Mammary epithelial cell (primary cell): Measurements from ENCODE around the gene DVL2.

Experiments used
- CTCF ChIP-seq, 2 donors: IDR thresholded peaks in 1 of 2; conservative IDR thresholded peaks in 1 of 2; 2 replicates each; pipeline ENCODE4 v1.5.1; 2011 to 2012; ENCODE audit warnings: inconsistent platforms in 2 of 2, low read length in 2 of 2, mild to moderate bottlenecking in 2 of 2, control low read depth in 1 of 2, low read depth in 1 of 2; ENCODE audit not compliant: insufficient read depth in 1 of 2; ENCODE audit errors: extremely low read depth in 1 of 2
- EZH2 ChIP-seq: IDR thresholded peaks from 2 replicates; pipeline ENCODE4 v1.6.1; 2012; ENCODE audit warnings: low read length, inconsistent platforms, borderline replicate concordance

DNA sequence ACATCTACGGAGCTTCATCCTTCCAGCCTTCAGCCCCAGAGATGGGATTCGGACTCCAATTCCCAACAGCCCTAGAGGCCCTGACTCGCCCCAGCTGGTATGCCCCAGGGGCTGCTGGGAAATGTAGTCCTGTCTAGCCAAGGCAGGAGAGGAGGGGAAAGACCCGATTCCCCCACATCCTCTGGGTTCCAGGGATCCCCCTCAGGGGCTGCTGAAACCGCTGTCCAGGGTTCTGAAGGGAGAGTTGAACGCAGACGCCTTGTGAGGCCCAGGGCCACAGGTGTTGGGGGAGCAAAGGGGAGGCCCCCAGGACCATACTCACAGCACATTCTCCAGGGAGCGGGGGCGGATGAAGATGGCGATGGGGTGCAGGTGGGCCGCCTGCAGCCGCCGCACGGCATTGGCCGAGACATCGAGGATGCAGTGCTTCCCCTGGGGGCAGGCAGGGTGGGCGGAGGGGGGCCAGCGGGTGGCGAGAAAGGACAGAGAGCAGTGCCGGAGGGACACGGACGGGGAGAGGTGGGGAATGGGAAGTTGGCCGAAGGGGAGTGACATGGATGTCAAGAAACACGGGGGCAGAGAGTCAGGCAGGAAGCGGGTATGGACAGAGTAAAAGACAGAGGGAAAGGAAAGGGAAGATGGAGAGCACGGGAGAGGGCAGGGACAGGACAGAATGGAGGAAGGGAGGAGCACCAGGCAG is 42.6 kb downstream of the DVL2 start:
- TF ChIP-seq CTCF (conservative IDR thresholded peaks at IDR 0.05 in 1 of 2, IDR thresholded peaks at IDR 0.05 in 1 of 2; ENCODE audit: extremely low read depth in 1 of 2, insufficient read depth in 1 of 2, low read depth in 1 of 2, low read length in 2 of 2) (no peak), EZH2 (no peak)
